HG02943 (cell line): ENCODE measurements around the gene BICDL2.
"Not testable (repeated sequence)": the region's sequence is repeated elsewhere in the genome, so short reads cannot be mapped to it uniquely, and the experiment has no call there.

Experiments used
- ATAC-seq: cut with Tn5 transposase; IDR thresholded peaks from one replicate; pipeline ENCODE4 v1.9.1; 2021; ENCODE audit warnings: mild to moderate bottlenecking, low read depth, moderate library complexity; ENCODE audit not compliant: unreplicated experiment

BICDL2 gene

GRCh38 chr16:3036726-3037315 lies at the start of gene BICDL2:
Gene BICDL2, minus strand, starts transcription at chr16:3036944. Its CDS starts 1,448 bp downstream, at chr16:3035496.
- no peak for ATAC-seq

- ATAC-seq = no peak
Observed at GRCh38 chr16:3085868-3086595, 49.3 kb upstream of the BICDL2 start.

GRCh38 chr16:3084969-3085670 lies 48.4 kb upstream of the BICDL2 start:
- ATAC-seq = no peak

GRCh38 chr16:3084491-3084890 lies 47.7 kb upstream of the BICDL2 start:
- ATAC-seq = no peak

- ATAC-seq = not testable (repeated sequence)
Observed at GRCh38 chr16:3083408-3083807, 46.7 kb upstream of the BICDL2 start.

GRCh38 chr16:3081957-3082356 lies 45.2 kb upstream of the BICDL2 start:
- not testable (repeated sequence) for ATAC-seq

GRCh38 chr16:3080024-3080423 lies 43.3 kb upstream of the BICDL2 start:
- no peak for ATAC-seq

- no peak for ATAC-seq
Observed at GRCh38 chr16:3076577-3076976, 39.8 kb upstream of the BICDL2 start.

GRCh38 chr16:3075946-3076345 lies 39.2 kb upstream of the BICDL2 start:
- not testable (repeated sequence) for ATAC-seq

GRCh38 chr16:3075523-3075915 lies 38.8 kb upstream of the BICDL2 start:
- ATAC-seq = no peak

GRCh38 chr16:3074860-3075522 lies 38.2 kb upstream of the BICDL2 start:
- no peak for ATAC-seq

- no peak for ATAC-seq
Observed at GRCh38 chr16:3073448-3073847, 36.7 kb upstream of the BICDL2 start.

GRCh38 chr16:3072576-3073263 lies 36.0 kb upstream of the BICDL2 start:
- ATAC-seq = not testable (repeated sequence)

GRCh38 chr16:3072148-3072547 lies 35.4 kb upstream of the BICDL2 start:
- not testable (repeated sequence) for ATAC-seq

GRCh38 chr16:3071655-3072054 lies 34.9 kb upstream of the BICDL2 start:
- ATAC-seq = no peak

- no peak for ATAC-seq
Observed at GRCh38 chr16:3070608-3071111, 33.9 kb upstream of the BICDL2 start.

- not testable (repeated sequence) for ATAC-seq
Observed at GRCh38 chr16:3069146-3069545, 32.4 kb upstream of the BICDL2 start.

GRCh38 chr16:3068487-3068886 lies 31.7 kb upstream of the BICDL2 start:
- ATAC-seq = no peak

- ATAC-seq = no peak
Observed at GRCh38 chr16:3066440-3066748, 29.6 kb upstream of the BICDL2 start.

- no peak for ATAC-seq
Observed at GRCh38 chr16:3065742-3066439, 29.1 kb upstream of the BICDL2 start.
